Heart right ventricle (tissue), 16 donors: ENCODE data around the gene CNOT11. TPM values are rescaled to one million over a fixed set of nuclear protein-coding genes. Genes with fewer than 3 reads are reported as not detected.

Experiments
- ATAC-seq, 8 donors: fragments of 200-7000 bp; cut with Tn5 transposase; one replicate each; pipeline ENCODE4 v1.9.1; 2020; ENCODE audit warnings: mild to moderate bottlenecking in 8 of 8, moderate library complexity in 8 of 8, moderate number of reproducible peaks in 1 of 8
- DNase-seq, 2 donors: peaks; one replicate each; pipeline ENCODE4 v3.0.0-alpha.2; 2020
- H3K27ac ChIP-seq, 10 donors: fragments of 200-600 bp; sonication (generic) in 2 of 10; one replicate each; pipeline versions ENCODE4 v1.5.0 to v1.8.0; 2020 to 2022; ENCODE audit warnings: mild to moderate bottlenecking in 3 of 10
- H3K27me3 ChIP-seq, 7 donors: fragments of 200-600 bp; one replicate each; pipeline ENCODE4 v1.8.0; 2021 to 2022; ENCODE audit warnings: mild to moderate bottlenecking in 2 of 7
- H3K36me3 ChIP-seq, 9 donors: fragments of 200-600 bp; sonication (generic) in 1 of 9; one replicate each; pipeline versions ENCODE4 v1.5.0 to v1.8.0; 2020 to 2022; ENCODE audit warnings: mild to moderate bottlenecking in 2 of 9
- H3K4me1 ChIP-seq, 9 donors: fragments of 200-600 bp; sonication (generic) in 1 of 9; one replicate each; pipeline versions ENCODE4 v1.5.0 to v1.8.0; 2020 to 2022; ENCODE audit warnings: mild to moderate bottlenecking in 4 of 9
- H3K4me3 ChIP-seq, 10 donors: fragments of 200-600 bp; sonication (generic) in 2 of 10; one replicate each; pipeline versions ENCODE4 v1.5.0 to v1.8.0; 2020 to 2022; ENCODE audit warnings: mild to moderate bottlenecking in 7 of 10, moderate library complexity in 2 of 10
- H3K9me3 ChIP-seq, 11 donors: fragments of 200-600 bp in 10 of 11; sonication (generic) in 2 of 11; one replicate each; pipeline versions ENCODE4 v1.5.0 to v1.8.0; 2013 to 2022; ENCODE audit warnings: mild to moderate bottlenecking in 2 of 11, control low read depth in 1 of 11, moderate library complexity in 1 of 11
- WGBS, 2 donors: extraction: QIAGEN DNeasy Blood & Tissue Kit; methylation state at CpG; one replicate each; pipeline ENCODE4 v1.1.7; 2013; ENCODE audit warnings: inconsistent platforms in 1 of 2; 5-methylcytosine and 5-hydroxymethylcytosine counted together
- intact Hi-C, 10 donors: fragments of 100-400 bp; cut with DNase I; formaldehyde crosslinking; loops; one replicate each; pipeline versions ENCODE4 v1.11.1 to v1.14.2; 2022
- polyA plus RNA-seq, 2 donors: library from polyadenylated mRNA; stranded (reverse); fragments of 200-250 nt; gene quantifications; one replicate each; pipeline ENCODE4 v1.2.3, GENCODE V29; 2013
- total RNA-seq, 10 donors: library from RNA; stranded (reverse); fragmentation: NEBNext Ultra II Directional in 3 of 10; extraction: Animal tissue kit (Norgen Biotek cat#: 25700) in 3 of 10; gene quantifications; one replicate each; pipeline versions ENCODE4 v1.2.1 to v1.2.4, GENCODE V29; 2021 to 2023
- TF ChIP-seq, protein P1 (sequence below), 9 donors: fragments of 200-600 bp; sonication (generic) in 2 of 9; IDR thresholded peaks; one replicate each; pipeline versions ENCODE4 v1.5.0 to v1.8.0; 2021 to 2022; ENCODE audit warnings: antibody characterized with exemption in 9 of 9, mild to moderate bottlenecking in 5 of 9, moderate library complexity in 1 of 9
- donor health status: Arrhythmogenic right ventricular cardiomyopathy.
- donor health status: ischemic (EF 13 %, LVEDD 7.1; RV severe dilation, severe dysfunction).
- donor health status: healthy with polysubstance abuse.
- donor health status: DM: no; HTN: yes; CAD: no.
- donor health status: DM: no; HTN: no; CAD: no.
- donor health status: ischemic (EF 25% LVEDD 6.9; RV normal size, moderate dysfunction).
- donor health status: ischemic (EF 25% LVEDD 5.7; RV mildly dilated, moderate dysfunction).
- donor health status: healthy.
- donor health status: DM: yes; HTN: yes; CAD: no.
- donor health status: Ischemic cardiomyopathy.
- donor health status: ischemic (EF 35%, LVEDD 5.7; RV mildly dilated, moderate dysfunction).
- donor health status: nonischemic (EF 11% LVEDD 7.7; RV severe dilation, severe dysfunction).
- donor health status: DM: yes; HTN: yes; CAD: no.
- donor health status: PGD.
- donor health status: ischemic (EF 29% LVEDD 5.4; RV normal size, mild dysfunction).
- donor health status: nonischemic (EF 23%, LVEDD 6.1; RV moderate dilation, normal function).

Gene CNOT11
- total and polyA plus RNA-seq, 12 donors: 14.5 to 77.1 (median 43.8) TPM

- Histone ChIP-seq H3K36me3 (peaks cover 0 to 23% (median 0%) of the 10 kb centered on the region in 9 donors), H3K4me1 (peaks cover 4 to 71% (median 41%) of the 10 kb centered on the region in 9 donors), H3K4me3 (peak within 1 kb of the TSS; percentile 70 to 99 (median 86)), H3K9me3 (no peaks in the 10 kb centered on the region), H3K27me3 (no peaks in the 10 kb centered on the region), H3K27ac (peak within 1 kb of the TSS; percentile 57 to 99 (median 91))
- TF ChIP-seq, protein P1, sequence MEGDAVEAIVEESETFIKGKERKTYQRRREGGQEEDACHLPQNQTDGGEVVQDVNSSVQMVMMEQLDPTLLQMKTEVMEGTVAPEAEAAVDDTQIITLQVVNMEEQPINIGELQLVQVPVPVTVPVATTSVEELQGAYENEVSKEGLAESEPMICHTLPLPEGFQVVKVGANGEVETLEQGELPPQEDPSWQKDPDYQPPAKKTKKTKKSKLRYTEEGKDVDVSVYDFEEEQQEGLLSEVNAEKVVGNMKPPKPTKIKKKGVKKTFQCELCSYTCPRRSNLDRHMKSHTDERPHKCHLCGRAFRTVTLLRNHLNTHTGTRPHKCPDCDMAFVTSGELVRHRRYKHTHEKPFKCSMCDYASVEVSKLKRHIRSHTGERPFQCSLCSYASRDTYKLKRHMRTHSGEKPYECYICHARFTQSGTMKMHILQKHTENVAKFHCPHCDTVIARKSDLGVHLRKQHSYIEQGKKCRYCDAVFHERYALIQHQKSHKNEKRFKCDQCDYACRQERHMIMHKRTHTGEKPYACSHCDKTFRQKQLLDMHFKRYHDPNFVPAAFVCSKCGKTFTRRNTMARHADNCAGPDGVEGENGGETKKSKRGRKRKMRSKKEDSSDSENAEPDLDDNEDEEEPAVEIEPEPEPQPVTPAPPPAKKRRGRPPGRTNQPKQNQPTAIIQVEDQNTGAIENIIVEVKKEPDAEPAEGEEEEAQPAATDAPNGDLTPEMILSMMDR (IDR thresholded peaks at IDR 0.05): peak in 3 of 9 donors; percentile 2 to 8 (median 6)
- intact Hi-C loops: loop anchor here in 1 of 10 donors (10.0 kb wide), 1 partner anchor 54 kb away; the partner anchor contains the start of gene CNOT11
- DNase-seq (peak; percentile 92 to 96), ATAC-seq (peak; percentile 94 to 96 (median 95))
- WGBS, 2 donors: 4 to 5% methylated on average over 76 of the region's 76 CpGs
Observed at GRCh38 chr2:101308432-101309210, 55.9 kb downstream of the CNOT11 start, which contains the start of gene RNF149. RNF149 (minus strand) TSS chr2:101308701; CDS start chr2:101308588, 113 bp downstream.

DNA sequence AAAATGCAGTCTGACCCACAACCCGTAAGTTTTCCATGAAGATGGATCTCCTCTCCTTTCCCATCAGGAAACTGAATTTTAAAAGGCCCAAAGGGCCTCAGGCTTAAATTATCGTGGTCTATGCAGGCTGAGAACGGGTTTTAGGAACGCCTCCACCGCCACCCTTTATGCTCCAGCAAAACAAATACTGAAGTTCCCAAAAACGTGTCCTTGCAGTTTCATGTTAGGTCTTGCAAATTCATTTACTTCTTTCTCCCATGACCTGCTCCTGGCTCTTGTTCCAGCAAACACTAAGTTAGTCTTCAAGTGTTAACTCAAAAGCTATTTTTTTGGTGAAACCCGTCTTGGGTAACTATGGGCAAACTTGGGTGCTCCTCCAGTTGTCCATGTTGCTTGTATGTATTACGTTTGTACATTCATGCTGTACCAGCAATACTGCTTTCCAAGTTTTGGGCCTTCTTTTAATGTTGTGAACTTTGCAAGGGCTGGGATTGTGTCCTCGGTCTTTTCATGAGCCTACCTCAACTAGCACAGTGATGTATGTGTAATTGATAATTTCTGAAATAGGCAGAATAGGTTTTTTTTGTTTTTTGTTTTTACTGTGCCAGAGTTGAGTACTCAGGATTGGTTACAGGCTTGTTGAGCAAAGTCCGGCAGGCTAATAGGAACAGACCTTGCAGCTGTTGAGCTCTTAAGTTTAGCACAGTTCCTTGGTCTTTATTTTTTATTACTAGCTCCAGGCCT is 57.6 kb downstream of the CNOT11 start:
- Histone ChIP-seq H3K27me3 (no peaks in the 10 kb centered on the region), H3K4me1 (peaks cover 4 to 55% (median 27%) of the 10 kb centered on the region in 9 donors), H3K27ac (peak overlapping the region in 3 of 10 donors; percentile 91 to 99 (median 93)), H3K4me3 (peak overlapping the region in 1 of 10 donors; percentile 1), H3K36me3 (peaks cover 0 to 10% (median 0%) of the 10 kb centered on the region in 9 donors), H3K9me3 (no peaks in the 10 kb centered on the region)
- intact Hi-C loops: no loop called here
- TF ChIP-seq, protein P1 (IDR thresholded peaks at IDR 0.05): no peak
- WGBS, 2 donors: 80 to 88% methylated on average over 10 of the region's 10 CpGs
- DNase-seq (no peak), ATAC-seq (no peak)

DNA sequence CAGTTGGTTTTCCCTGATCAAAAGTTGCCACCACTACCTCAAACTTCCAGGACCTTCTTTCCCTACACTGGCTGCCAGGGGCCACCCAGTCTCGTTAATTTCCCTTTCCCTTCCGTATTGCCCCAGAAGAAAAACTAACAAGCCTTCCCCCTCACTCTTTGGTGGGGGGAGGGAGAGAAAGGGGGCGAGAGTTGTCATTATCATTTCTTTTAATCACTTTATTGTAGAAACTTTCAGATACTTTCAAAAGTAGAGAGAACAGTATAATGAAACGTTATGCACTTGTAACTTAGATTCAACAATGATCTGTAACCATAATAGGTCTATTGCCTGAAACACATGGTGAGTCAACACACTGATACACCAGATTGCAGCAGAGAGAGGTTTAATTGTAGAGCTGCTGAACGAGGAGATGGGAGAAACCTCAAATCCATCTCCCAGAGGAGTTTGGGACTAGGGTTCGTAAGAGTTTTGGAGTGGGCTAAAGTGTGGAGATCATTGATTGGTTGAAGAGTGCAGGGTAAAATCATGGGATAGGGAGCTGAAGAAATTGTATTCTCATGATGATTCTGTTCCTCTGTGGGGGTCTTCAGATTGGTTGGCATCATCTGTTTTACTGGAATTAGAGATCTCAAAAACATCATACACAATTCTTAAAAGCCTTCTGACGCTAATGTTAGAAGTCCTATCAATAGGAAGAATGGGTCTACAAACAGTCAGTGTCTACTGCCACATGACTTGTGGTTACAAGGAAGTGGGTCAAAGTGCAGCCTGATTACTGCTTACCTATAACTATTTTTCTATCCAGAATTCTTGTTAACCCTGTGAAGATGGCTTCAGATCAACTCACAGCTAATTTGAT is 58.4 kb downstream of the CNOT11 start:
- Histone ChIP-seq H3K9me3 (no peaks in the 10 kb centered on the region), H3K27ac (peak overlapping the region in 2 of 10 donors; percentile 9 to 99), H3K4me1 (peaks cover 2 to 47% (median 19%) of the 10 kb centered on the region in 9 donors), H3K36me3 (peaks cover 0 to 2% (median 0%) of the 10 kb centered on the region in 9 donors), H3K4me3 (no peak overlapping the region), H3K27me3 (no peaks in the 10 kb centered on the region)
- ATAC-seq (no peak), DNase-seq (no peak)
- intact Hi-C loops: no loop called here
- 82 to 83% methylated on average over 7 of the region's 7 CpGs for WGBS, 2 donors
- TF ChIP-seq, protein P1 (IDR thresholded peaks at IDR 0.05): no peak
